HG03460 (cell line): ENCODE data around the gene APOA4.

Source experiments
- ATAC-seq: cut with Tn5 transposase; IDR thresholded peaks from one replicate; pipeline ENCODE4 v1.9.1; 2021; ENCODE audit not compliant: unreplicated experiment

APOA4 gene

GRCh38 chr11:116823031-116823843 is at the start of gene APOA4:
APOA4 (minus strand) TSS chr11:116823304; CDS start chr11:116823191, 113 bp downstream.
- no peak for ATAC-seq

GRCh38 chr11:116871248-116871647 is 48.1 kb upstream of the APOA4 start:
- no peak for ATAC-seq

- ATAC-seq = no peak
These were observed 47.0 kb upstream of the APOA4 start for GRCh38 chr11:116870054-116870453.

GRCh38 chr11:116869610-116870009 is 46.5 kb upstream of the APOA4 start:
- ATAC-seq = no peak

GRCh38 chr11:116868066-116868465 is 45.0 kb upstream of the APOA4 start:
- no peak for ATAC-seq

- no peak for ATAC-seq
These were observed 44.5 kb upstream of the APOA4 start for GRCh38 chr11:116867619-116868018.

- ATAC-seq = no peak
These were observed 43.8 kb upstream of the APOA4 start for GRCh38 chr11:116866804-116867455.

GRCh38 chr11:116865696-116866095 is 42.6 kb upstream of the APOA4 start:
- ATAC-seq = no peak

- ATAC-seq = no peak
These were observed 41.4 kb upstream of the APOA4 start for GRCh38 chr11:116864531-116864930.

- no peak for ATAC-seq
These were observed 39.8 kb upstream of the APOA4 start for GRCh38 chr11:116862951-116863350.

- ATAC-seq = no peak
These were observed 39.1 kb upstream of the APOA4 start for GRCh38 chr11:116862185-116862584.

- ATAC-seq = no peak
These were observed 38.4 kb upstream of the APOA4 start for GRCh38 chr11:116861539-116861938.

- ATAC-seq = no peak
These were observed 37.2 kb upstream of the APOA4 start for GRCh38 chr11:116860303-116860702.

GRCh38 chr11:116859175-116859574 is 36.1 kb upstream of the APOA4 start:
- no peak for ATAC-seq

- no peak for ATAC-seq
These were observed 34.8 kb upstream of the APOA4 start for GRCh38 chr11:116857936-116858335.

GRCh38 chr11:116857316-116857715 is 34.2 kb upstream of the APOA4 start:
- ATAC-seq = no peak

- no peak for ATAC-seq
These were observed 33.3 kb upstream of the APOA4 start for GRCh38 chr11:116856423-116856822.

GRCh38 chr11:116855413-116855812 is 32.3 kb upstream of the APOA4 start:
- no peak for ATAC-seq

- peak; percentile 92 for ATAC-seq
These were observed 30.5 kb upstream of the APOA4 start for GRCh38 chr11:116853461-116854073.

GRCh38 chr11:116852261-116853031 is 29.3 kb upstream of the APOA4 start:
- ATAC-seq = no peak

GRCh38 chr11:116851626-116852025 is 28.5 kb upstream of the APOA4 start:
- ATAC-seq = no peak
